ENCODE results near the gene NOC3L. TPM values are rescaled to one million over a fixed set of nuclear protein-coding genes. Genes with fewer than 3 reads are reported as not detected.
A peak's percentile ranks its signal among the peaks of the same experiment; 100 is the strongest.

Gene NOC3L
- total RNA-seq, 1 experiment from 2014 or later: 39.0 TPM

DNA sequence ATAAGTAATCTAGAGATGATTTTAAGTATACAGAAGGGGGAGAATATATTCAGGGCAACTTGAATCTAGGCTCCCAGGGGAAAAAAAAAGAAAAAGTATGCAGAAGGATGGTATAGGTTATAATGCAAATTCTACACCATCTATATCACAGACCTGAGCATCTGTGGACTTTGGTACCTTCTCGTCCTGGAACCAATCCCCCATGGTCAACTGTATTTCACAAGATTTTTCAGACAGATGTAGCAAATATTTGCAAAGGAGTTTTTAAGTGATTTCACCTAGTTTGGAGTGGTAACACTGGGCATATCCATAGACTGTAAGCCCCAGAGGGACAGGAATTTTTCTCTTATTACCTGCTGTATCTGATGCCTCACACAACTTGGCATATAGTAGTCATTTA is 58.8 kb downstream of the NOC3L start:
- H3K4me3 Mint-ChIP-seq (ENCODE audit: unreplicated experiment): no peak overlapping the region
- DNase-seq (ENCODE audit: unreplicated experiment): no peak
- no peaks in the 10 kb centered on the region for H3K36me3 Mint-ChIP-seq (ENCODE audit: insufficient read depth, unreplicated experiment)
- intact Hi-C loops (cut with micrococcal nuclease): no loop called here
- H3K27ac Mint-ChIP-seq (ENCODE audit: low read depth, unreplicated experiment): no peak overlapping the region
- ChIA-PET CTCF (interaction anchor here (0.6 kb wide), 1 partner anchor 1409 kb away, joined by 3 read pairs; no protein-coding TSS in a partner anchor), POLR2A (no interaction called here)
- H3K9me3 Mint-ChIP-seq (ENCODE audit: unreplicated experiment): no peaks in the 10 kb centered on the region
- TF ChIP-seq, protein P1, sequence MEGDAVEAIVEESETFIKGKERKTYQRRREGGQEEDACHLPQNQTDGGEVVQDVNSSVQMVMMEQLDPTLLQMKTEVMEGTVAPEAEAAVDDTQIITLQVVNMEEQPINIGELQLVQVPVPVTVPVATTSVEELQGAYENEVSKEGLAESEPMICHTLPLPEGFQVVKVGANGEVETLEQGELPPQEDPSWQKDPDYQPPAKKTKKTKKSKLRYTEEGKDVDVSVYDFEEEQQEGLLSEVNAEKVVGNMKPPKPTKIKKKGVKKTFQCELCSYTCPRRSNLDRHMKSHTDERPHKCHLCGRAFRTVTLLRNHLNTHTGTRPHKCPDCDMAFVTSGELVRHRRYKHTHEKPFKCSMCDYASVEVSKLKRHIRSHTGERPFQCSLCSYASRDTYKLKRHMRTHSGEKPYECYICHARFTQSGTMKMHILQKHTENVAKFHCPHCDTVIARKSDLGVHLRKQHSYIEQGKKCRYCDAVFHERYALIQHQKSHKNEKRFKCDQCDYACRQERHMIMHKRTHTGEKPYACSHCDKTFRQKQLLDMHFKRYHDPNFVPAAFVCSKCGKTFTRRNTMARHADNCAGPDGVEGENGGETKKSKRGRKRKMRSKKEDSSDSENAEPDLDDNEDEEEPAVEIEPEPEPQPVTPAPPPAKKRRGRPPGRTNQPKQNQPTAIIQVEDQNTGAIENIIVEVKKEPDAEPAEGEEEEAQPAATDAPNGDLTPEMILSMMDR (IDR thresholded peaks at IDR 0.05; ENCODE audit: unreplicated experiment): no peak
- BruUV-seq (replicated peaks): no TSS peak
- H3K27me3 Mint-ChIP-seq (ENCODE audit: insufficient read depth, unreplicated experiment): no peaks in the 10 kb centered on the region
- H3K4me1 Mint-ChIP-seq (ENCODE audit: insufficient read depth, unreplicated experiment): no peaks in the 10 kb centered on the region

DNA sequence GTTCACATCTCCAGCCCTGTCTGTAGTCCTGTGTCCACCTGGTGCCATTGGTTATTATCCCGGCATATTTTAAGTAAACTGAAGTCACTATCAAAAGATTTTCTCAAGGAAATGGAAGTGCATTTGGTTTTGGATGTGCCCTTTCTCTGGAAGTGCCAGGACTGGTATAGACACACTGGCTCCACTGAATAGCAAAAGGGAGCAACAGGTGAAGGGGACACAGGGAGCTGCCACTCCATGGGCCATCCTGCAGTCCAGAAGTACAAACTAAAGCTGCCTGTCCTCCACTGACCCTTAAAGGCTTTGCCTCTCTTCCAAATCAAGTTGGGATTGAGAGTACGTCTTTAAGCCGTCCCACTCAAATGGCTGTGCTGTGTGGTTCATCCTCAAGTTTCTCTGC is 62.7 kb downstream of the NOC3L start:
- no peak for DNase-seq (ENCODE audit: unreplicated experiment)
- no peak overlapping the region for H3K4me3 Mint-ChIP-seq (ENCODE audit: unreplicated experiment)
- H3K4me1 Mint-ChIP-seq (ENCODE audit: insufficient read depth, unreplicated experiment): no peaks in the 10 kb centered on the region
- no peaks in the 10 kb centered on the region for H3K9me3 Mint-ChIP-seq (ENCODE audit: unreplicated experiment)
- BruUV-seq (replicated peaks): no TSS peak
- ChIA-PET CTCF (interaction anchor here (1.1 kb wide), 1 partner anchor 375 kb away, joined by 3 read pairs; no protein-coding TSS in a partner anchor), POLR2A (no interaction called here)
- TF ChIP-seq, protein P1 (IDR thresholded peaks at IDR 0.05; ENCODE audit: unreplicated experiment): no peak
- intact Hi-C loops (cut with micrococcal nuclease): no loop called here
- H3K36me3 Mint-ChIP-seq (ENCODE audit: insufficient read depth, unreplicated experiment): no peaks in the 10 kb centered on the region
- H3K27me3 Mint-ChIP-seq (ENCODE audit: insufficient read depth, unreplicated experiment): no peaks in the 10 kb centered on the region
- H3K27ac Mint-ChIP-seq (ENCODE audit: low read depth, unreplicated experiment): no peak overlapping the region

- intact Hi-C loops (cut with micrococcal nuclease): no loop called here
- no peaks in the 10 kb centered on the region for H3K9me3 Mint-ChIP-seq (ENCODE audit: unreplicated experiment)
- POLR2A ChIA-PET: interaction anchor here (0.6 kb wide), 1 partner anchor 34 kb away, joined by 3 read pairs; no protein-coding TSS in a partner anchor
- H3K4me1 Mint-ChIP-seq (ENCODE audit: insufficient read depth, unreplicated experiment): no peaks in the 10 kb centered on the region
- H3K4me3 Mint-ChIP-seq (ENCODE audit: unreplicated experiment): no peak overlapping the region
- H3K27ac Mint-ChIP-seq (ENCODE audit: low read depth, unreplicated experiment): no peak overlapping the region
- BruUV-seq (replicated peaks): no TSS peak
- TF ChIP-seq, protein P1 (IDR thresholded peaks at IDR 0.05; ENCODE audit: unreplicated experiment): no peak
- no peaks in the 10 kb centered on the region for H3K36me3 Mint-ChIP-seq (ENCODE audit: insufficient read depth, unreplicated experiment)
- DNase-seq (ENCODE audit: unreplicated experiment): peak; percentile 45
- CTCF ChIA-PET: interaction anchor here (0.9 to 1.1 kb wide), 2 partner anchors 18 to 374 kb away, joined by 3 to 4 read pairs; no protein-coding TSS in a partner anchor
- no peaks in the 10 kb centered on the region for H3K27me3 Mint-ChIP-seq (ENCODE audit: insufficient read depth, unreplicated experiment)
Observed at GRCh38 chr10:94299417-94299816, 63.3 kb downstream of the NOC3L start.

DNA sequence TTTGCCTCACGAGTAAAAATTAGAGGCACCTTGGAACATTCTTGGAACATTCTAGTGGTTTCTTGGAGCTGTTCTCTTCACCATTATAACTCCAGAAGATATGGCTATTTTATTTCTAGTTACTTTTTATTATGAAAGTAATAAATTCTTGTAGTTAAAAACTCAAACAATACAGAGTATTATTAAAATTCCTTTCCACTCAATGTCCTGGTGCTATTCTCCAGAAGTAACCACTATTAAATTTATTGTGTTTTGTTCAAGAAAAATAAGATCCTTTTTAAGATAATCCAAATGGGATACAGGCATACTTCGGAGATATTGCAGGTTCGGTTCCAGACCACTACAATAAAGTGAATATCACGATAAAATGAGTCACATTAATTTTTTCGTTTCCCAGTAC is 68.6 kb downstream of the NOC3L start:
- TF ChIP-seq, protein P1 (IDR thresholded peaks at IDR 0.05; ENCODE audit: unreplicated experiment): no peak
- DNase-seq (ENCODE audit: unreplicated experiment): no peak
- no TSS peak for BruUV-seq (replicated peaks)
- Mint-ChIP-seq H3K4me3 (ENCODE audit: unreplicated experiment) (no peak overlapping the region), H3K4me1 (ENCODE audit: insufficient read depth, unreplicated experiment) (no peaks in the 10 kb centered on the region), H3K36me3 (ENCODE audit: insufficient read depth, unreplicated experiment) (no peaks in the 10 kb centered on the region), H3K9me3 (ENCODE audit: unreplicated experiment) (no peaks in the 10 kb centered on the region), H3K27me3 (ENCODE audit: insufficient read depth, unreplicated experiment) (no peaks in the 10 kb centered on the region), H3K27ac (ENCODE audit: low read depth, unreplicated experiment) (no peak overlapping the region)
- ChIA-PET CTCF (no interaction called here), POLR2A (interaction anchor here (0.6 kb wide), 1 partner anchor 180 kb away, joined by 3 read pairs; no protein-coding TSS in a partner anchor)
- intact Hi-C loops (cut with micrococcal nuclease): no loop called here
